ENCODE data around the gene CPB2. TPM values are rescaled to one million over a fixed set of nuclear protein-coding genes. Genes with fewer than 3 reads are reported as not detected.
A peak's percentile ranks its signal among the peaks of the same experiment; 100 is the strongest.

CPB2 gene
- total RNA-seq, 3 donors from 2014 or later (not counting 1 experiment from before 2014, with no cell fraction given): not detected

GRCh38 chr13:46150134-46150693 lies 45.4 kb upstream of the CPB2 start:
- no peaks in the 10 kb centered on the region for H3K27me3 Mint-ChIP-seq (ENCODE audit: low read depth in 2 of 2)
- intact Hi-C loops (cut with micrococcal nuclease): no loop called here
- H3K4me1 Mint-ChIP-seq: peaks cover 38 to 54% of the 10 kb centered on the region in 2 donors
- H3K9me3 ChIP-seq (ENCODE audit: control insufficient read depth, insufficient read depth, low read length): no peaks in the 10 kb centered on the region
- no peak overlapping the region for H3K4me3 Mint-ChIP-seq
- 100% methylated on average over 1 of the region's 1 CpG for WGBS (ENCODE audit: insufficient coverage)
- ATAC-seq: no peak
- TF ChIP-seq CTCF (IDR thresholded peaks at IDR 0.05): no peak
- no peaks in the 10 kb centered on the region for H3K27me3 ChIP-seq (ENCODE audit: control insufficient read depth, insufficient read depth, low read length)
- H3K4me3 ChIP-seq (ENCODE audit: low read length): no peak overlapping the region
- H3K27ac ChIP-seq (ENCODE audit: low read length): no peak overlapping the region
- peak overlapping the region; percentile 71 to 72 for H3K27ac Mint-ChIP-seq
- DNase-seq: no peak
- peaks cover 55% of the 10 kb centered on the region for H3K36me3 Mint-ChIP-seq
- H3K9me3 Mint-ChIP-seq: no peaks in the 10 kb centered on the region
- H3K4me1 ChIP-seq (ENCODE audit: control insufficient read depth, insufficient read depth, low read length): no peaks in the 10 kb centered on the region
- peaks cover 95% of the 10 kb centered on the region for H3K36me3 ChIP-seq (ENCODE audit: control insufficient read depth, insufficient read depth, low read length)

- H3K9me3 ChIP-seq (ENCODE audit: control insufficient read depth, insufficient read depth, low read length): no peaks in the 10 kb centered on the region
- 83% methylated on average over 7 of the region's 7 CpGs for WGBS (ENCODE audit: insufficient coverage)
- peak overlapping the region; percentile 71 to 72 for H3K27ac Mint-ChIP-seq
- no peak for TF ChIP-seq CTCF (IDR thresholded peaks at IDR 0.05)
- no peaks in the 10 kb centered on the region for H3K27me3 ChIP-seq (ENCODE audit: control insufficient read depth, insufficient read depth, low read length)
- intact Hi-C loops (cut with micrococcal nuclease): no loop called here
- H3K27ac ChIP-seq (ENCODE audit: low read length): no peak overlapping the region
- H3K27me3 Mint-ChIP-seq (ENCODE audit: low read depth in 2 of 2): no peaks in the 10 kb centered on the region
- H3K4me1 Mint-ChIP-seq: peaks cover 42 to 57% of the 10 kb centered on the region in 2 donors
- H3K4me3 ChIP-seq (ENCODE audit: low read length): no peak overlapping the region
- no peaks in the 10 kb centered on the region for H3K4me1 ChIP-seq (ENCODE audit: control insufficient read depth, insufficient read depth, low read length)
- H3K9me3 Mint-ChIP-seq: no peaks in the 10 kb centered on the region
- H3K36me3 Mint-ChIP-seq: peaks cover 58% of the 10 kb centered on the region
- H3K4me3 Mint-ChIP-seq: no peak overlapping the region
- DNase-seq (no peak), ATAC-seq (no peak)
- H3K36me3 ChIP-seq (ENCODE audit: control insufficient read depth, insufficient read depth, low read length): peaks cover 95% of the 10 kb centered on the region
Measured at GRCh38 chr13:46149272-46150133, 44.7 kb upstream of the CPB2 start.

- H3K27ac ChIP-seq (ENCODE audit: low read length): no peak overlapping the region
- H3K36me3 Mint-ChIP-seq: peaks cover 37% of the 10 kb centered on the region
- peaks cover 95% of the 10 kb centered on the region for H3K36me3 ChIP-seq (ENCODE audit: control insufficient read depth, insufficient read depth, low read length)
- peaks cover 40 to 41% of the 10 kb centered on the region in 2 donors for H3K4me1 Mint-ChIP-seq
- H3K27me3 ChIP-seq (ENCODE audit: control insufficient read depth, insufficient read depth, low read length): no peaks in the 10 kb centered on the region
- ATAC-seq (no peak), DNase-seq (peak in 1 of 2 donors; percentile 23)
- WGBS (ENCODE audit: insufficient coverage): 93% methylated on average over 3 of the region's 3 CpGs
- no peaks in the 10 kb centered on the region for H3K4me1 ChIP-seq (ENCODE audit: control insufficient read depth, insufficient read depth, low read length)
- H3K4me3 ChIP-seq (ENCODE audit: low read length): no peak overlapping the region
- no peaks in the 10 kb centered on the region for H3K27me3 Mint-ChIP-seq (ENCODE audit: low read depth in 2 of 2)
- no peaks in the 10 kb centered on the region for H3K9me3 ChIP-seq (ENCODE audit: control insufficient read depth, insufficient read depth, low read length)
- no peak overlapping the region for H3K4me3 Mint-ChIP-seq
- no peaks in the 10 kb centered on the region for H3K9me3 Mint-ChIP-seq
- intact Hi-C loops (cut with micrococcal nuclease): no loop called here
- TF ChIP-seq CTCF (IDR thresholded peaks at IDR 0.05): no peak
- H3K27ac Mint-ChIP-seq: peak overlapping the region in 1 of 2 donors; percentile 50
Measured at GRCh38 chr13:46146898-46147297, 42.1 kb upstream of the CPB2 start.
